ENCODE results near the gene FAM53B.
"Not testable (repeated sequence)": the region's sequence is repeated elsewhere in the genome, so short reads cannot be mapped to it uniquely, and the experiment has no call there.

Gene FAM53B

DNA sequence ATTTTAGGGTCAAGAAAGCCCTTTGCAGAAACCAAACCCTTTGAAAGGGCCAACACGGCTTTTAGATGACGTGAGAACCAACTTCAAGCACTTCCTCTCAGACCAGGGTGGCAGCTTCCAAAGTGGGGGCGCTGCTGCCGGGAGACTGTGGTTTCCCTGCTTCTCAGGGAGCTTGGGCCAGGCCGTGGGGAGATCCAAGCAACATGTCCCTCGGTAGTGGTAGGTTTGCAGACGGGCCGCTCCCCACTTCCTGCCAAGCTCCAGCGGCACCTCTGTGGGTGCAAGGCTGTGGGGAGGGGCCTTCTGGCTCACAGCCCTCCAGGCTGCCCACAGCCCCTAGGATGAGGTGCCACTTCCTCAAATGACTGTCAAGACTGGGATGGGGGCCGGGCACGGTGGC, 132.4 kb downstream of the FAM53B start:
- no peak for DNase-seq (ENCODE audit: low read depth in 2 of 2)

DNA sequence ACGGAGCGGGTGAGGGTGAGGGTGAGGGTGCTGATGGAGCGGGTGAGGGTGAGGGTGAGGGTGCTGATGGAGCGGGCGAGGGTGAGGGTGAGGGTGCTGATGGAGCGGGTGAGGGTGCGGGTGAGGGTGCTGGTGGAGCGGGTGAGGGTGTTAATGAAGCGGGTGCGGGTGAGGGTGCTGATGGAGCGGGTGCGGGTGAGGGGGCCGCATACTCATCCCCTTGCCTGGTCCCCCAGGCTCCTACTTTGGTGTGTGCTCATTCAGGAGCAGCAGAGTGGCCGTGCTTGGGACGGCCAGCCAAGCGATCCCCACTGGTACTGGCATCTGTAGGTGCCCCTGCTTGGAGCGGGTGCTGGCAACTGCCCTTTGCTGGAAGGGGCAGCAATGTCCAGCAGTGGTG, 133.3 kb downstream of the FAM53B start:
- not testable (repeated sequence) for DNase-seq (ENCODE audit: low read depth in 2 of 2)

DNA sequence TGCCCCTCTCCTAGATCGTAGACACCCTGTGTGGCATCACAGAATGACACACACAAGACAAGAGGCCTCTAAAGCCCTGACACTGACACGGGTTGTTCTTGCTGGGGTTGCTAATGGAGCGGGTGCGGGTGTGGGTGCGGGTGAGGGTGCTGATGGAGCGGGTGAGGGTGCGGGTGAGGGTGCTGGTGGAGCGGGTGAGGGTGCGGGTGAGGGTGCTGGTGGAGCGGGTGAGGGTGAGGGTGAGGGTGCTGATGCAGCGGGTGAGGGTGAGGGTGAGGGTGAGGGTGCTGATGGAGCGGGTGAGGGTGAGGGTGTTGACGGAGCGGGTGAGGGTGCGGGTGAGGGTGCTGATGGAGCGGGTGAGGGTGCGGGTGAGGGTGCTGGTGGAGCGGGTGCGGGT, 134.0 kb downstream of the FAM53B start:
- DNase-seq (ENCODE audit: low read depth in 2 of 2), result not testable (repeated sequence)

DNA sequence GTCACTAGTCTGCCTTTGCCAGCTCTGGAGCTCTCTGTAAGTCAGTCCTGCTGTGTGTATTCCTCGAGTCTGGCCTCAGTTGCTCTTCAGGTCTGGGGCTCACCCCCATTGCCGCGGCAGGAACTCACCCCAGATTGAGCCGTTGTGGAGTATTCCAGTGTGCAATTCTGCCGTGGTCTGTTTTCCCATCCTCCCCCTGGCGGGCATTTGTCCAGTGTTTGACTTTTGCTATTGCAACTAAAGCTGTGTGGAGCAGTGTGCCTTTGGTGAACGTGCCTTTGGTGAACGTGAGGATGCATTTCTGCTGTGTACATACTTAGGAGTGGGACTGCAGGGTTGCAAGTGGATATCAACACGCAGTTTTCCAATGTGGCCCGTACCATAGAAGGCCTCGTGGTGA, 134.5 kb downstream of the FAM53B start:
- DNase-seq (ENCODE audit: low read depth in 2 of 2), result no peak

DNA sequence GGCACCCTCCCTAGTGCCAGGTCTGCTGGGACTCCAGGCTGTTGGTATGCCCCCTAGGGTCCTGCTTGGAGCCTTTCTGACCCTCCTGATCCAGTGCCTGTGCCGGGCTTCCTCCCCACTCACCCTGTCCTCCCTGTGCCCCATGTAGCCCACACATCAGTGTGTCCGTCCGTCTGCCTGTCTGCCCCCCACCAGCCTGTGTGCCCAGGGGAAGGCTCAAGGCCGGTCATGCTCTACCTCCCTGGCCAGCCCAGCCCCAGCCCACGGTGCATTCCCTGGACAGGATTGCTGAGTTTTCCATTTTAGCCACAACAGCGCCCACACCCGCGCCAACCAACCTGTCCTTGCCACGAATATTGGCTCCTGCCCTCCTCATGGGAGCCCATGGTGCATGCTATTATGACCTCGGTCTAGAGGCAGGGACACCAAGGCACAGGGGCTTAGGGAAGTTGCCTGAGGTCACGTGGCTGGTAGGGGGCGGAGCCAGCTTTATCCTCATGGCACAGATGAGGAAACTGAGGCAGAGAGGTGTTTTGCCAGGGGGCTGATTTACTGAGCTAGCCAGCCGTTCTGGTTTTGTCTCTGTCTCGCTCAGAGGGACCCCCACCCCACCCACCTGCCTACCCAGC, 136.0 kb downstream of the FAM53B start:
- no peak for DNase-seq (ENCODE audit: low read depth in 2 of 2)

DNA sequence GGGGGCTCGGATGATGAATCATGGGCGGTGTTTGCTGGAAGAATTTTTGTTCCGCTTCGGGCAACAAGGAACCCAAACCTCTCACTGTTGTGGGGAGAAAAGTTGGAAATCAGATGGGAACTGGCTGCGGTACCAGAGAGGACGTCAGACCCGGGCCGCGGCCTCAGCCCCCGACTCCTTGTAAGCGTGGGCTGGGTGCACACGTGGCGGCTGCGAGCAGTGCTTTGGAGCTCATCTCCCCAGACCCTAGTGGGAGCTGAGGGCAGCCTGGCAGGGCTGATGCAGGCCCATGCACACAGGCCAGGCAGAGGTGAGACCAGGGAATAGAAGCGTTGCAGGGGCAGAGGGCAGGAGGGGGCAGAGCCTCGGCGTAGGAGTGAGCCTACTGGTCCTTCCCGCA, 136.5 kb downstream of the FAM53B start:
- no peak for DNase-seq (ENCODE audit: low read depth in 2 of 2)

DNA sequence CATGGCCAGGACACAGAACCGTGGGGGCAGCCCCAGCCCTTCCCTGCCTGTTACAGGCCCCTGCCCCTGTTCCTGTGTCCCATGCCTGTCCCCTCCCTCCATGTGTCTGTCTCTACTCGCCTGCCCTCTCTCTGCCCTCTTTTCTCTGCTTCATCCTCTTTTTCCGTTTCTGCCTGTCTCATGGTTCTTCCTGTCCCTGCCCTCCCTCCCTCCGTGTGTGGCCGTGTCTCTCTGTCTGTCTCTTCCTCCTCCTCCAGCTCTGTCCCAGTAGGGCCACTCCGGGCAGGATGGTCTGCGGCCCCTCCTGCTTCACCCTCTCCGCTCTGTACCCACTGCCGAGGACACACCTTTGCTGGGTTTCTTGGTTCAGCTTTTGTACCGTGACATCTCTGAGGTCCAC, 137.4 kb downstream of the FAM53B start:
- DNase-seq (ENCODE audit: low read depth in 2 of 2), result no peak

DNA sequence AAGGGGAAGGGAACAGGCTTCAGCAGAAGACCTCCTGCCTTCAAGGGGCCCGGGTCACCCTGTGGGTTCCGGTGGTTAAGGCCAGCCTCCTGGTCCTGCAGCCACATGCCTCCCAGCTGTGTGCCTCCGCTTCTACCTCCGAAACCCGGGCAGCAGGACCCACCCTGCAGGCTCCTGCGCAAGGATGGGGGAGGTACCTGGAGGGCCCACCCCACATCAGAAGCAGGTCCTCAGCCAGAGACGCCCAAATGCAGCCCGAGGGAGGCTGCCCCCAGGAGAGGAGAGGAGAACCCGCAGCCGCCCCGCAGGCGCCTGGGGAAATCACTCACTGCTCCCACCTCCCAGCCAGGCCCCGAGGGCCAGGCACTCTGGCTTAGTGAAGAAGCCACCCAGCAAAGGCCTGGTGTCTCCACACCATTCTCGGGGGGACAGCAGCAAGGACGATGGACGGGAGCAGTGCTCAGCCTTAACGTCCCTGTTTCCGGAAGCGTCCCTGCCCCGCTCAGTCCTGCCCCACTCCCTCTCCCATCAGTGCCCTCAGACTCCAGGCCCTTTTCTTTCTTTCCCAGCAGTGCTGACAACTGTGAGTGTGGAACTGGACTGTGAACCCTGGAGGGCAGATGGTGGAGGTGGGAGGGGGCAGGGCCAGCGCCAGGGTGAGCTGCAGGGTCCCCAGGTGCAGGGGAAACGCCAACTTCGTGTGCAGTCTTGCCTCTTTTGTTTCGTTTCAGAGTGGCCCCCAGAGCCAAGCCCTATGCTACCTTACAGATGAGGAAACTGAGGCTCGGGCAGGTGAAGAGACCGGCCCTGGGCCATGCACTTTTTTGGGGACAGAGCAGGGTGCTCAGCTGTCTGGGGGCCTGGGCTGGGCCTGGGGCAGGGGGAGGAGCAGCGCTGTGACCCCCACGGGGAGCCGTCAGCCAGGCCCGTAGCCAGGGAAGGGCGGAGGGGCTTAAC, 138.0 kb downstream of the FAM53B start:
- no peak for DNase-seq (ENCODE audit: low read depth in 2 of 2)

DNA sequence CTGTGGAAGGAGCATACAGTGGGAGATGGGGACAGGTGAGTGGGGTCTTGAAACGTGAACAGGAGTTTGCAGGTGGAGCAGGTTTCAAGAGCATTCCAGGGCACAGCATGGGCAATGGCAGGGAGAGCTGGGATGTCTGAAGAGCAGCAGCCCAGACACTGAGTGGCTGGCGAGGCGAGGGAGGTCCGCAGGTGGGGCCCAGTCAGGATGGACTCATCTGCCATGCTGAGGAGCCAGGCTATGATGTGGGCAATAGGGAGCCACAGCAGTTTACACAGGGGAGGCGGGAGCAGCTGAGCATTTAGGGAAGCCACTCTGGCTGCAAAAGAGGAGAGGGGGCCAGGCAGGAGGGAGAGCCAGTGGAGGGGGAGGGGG, 138.7 kb downstream of the FAM53B start:
- no peak for DNase-seq (ENCODE audit: low read depth in 2 of 2)

DNA sequence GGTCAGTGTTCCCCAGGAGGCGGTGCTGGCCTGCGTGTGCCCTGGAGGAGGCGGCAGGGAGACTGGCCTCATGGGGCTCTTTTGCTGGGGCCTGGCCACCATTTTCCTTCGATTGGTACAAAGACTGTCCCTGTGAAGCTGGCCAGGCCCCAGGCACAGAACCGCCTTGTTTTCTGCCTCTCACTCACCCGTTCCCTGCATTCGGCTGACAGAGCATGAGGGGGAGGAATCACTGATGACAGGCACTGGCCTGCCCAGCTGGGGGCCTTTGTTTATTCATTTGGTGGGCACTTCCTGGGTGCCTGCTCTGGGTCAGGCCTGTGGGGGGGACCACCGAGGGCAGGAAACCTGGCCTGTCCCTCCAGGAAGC, 139.2 kb downstream of the FAM53B start:
- no peak for DNase-seq (ENCODE audit: low read depth in 2 of 2)

DNA sequence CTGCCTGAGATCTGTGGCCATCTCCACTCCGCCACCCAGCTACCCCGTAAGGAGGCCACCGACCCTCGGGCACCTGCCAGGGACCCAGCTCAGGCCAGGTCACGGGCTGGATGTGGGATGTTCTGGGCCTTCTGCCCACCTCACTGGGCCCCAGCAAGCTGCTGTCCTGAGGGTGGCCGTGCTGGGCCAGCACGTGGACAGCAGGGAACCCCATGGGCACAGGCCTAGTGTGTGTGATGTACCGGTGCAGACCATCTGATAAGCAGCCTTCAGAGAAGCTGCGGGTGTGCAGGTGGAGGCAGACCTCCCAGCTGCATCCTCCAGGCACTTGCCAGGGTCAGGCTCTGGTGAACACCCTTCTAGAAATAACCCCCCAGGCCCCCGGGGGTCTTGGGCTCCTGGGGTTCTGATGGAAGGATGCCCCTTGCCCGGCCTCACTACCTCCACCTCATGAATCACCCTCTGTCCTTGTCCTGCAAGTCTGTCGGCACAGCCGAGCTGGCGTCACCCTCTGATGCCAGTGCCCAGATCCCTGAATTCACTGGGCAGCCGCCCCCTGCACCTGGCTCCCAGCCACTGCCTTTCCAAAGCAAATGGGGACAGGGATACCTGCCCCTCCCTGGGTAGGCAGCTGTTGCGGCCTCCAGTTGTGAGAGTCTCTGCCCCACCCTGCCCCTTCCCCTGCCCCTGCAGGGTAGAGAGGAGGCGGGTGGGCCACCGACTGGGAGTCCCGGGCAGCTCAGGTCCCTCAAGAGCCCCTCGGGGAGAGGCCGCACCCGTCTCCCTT, 139.8 kb downstream of the FAM53B start:
- DNase-seq (ENCODE audit: low read depth in 2 of 2), result no peak

DNA sequence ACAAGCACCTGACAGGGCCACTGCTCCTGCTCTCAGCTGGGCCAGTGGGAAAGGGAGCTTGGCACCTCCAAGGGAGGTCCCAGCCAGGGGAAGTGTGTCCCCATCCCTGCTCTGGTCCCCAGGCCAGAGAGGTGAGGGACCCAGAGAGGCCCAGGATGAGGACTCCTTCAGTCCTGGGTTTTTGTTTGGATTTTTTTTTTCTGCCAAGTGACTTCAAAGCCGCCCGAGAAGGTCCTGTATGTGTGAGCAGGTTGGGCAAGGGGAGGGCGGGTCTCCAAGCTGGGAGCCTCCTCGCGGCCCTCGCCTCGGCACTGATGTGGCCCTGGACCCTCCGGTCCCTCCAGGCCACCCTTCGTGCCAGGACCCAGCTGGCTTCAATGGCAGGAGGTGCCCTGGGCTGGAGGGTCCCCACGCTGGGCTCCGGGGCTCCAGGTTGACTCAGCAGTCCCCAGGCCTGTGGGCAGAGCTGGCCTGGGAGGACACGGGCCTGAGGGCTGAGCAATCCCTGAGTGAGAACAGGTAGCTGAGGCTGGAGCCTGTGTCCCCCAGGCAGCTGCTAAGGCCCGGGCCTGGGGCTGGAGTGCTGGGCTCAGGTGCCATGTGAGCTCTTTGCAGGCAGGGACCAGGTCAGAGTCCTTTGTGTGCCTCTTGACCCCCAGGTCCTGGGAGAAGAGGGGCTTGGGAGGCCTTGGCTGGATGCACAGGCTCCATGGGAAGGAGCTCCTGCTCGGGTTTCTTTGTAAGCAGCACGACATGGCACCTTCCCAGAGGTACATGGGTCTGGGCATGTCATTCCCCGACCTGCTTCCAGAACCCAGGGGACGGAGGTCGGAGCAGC, 140.6 kb downstream of the FAM53B start:
- DNase-seq (ENCODE audit: low read depth in 2 of 2), result no peak

DNA sequence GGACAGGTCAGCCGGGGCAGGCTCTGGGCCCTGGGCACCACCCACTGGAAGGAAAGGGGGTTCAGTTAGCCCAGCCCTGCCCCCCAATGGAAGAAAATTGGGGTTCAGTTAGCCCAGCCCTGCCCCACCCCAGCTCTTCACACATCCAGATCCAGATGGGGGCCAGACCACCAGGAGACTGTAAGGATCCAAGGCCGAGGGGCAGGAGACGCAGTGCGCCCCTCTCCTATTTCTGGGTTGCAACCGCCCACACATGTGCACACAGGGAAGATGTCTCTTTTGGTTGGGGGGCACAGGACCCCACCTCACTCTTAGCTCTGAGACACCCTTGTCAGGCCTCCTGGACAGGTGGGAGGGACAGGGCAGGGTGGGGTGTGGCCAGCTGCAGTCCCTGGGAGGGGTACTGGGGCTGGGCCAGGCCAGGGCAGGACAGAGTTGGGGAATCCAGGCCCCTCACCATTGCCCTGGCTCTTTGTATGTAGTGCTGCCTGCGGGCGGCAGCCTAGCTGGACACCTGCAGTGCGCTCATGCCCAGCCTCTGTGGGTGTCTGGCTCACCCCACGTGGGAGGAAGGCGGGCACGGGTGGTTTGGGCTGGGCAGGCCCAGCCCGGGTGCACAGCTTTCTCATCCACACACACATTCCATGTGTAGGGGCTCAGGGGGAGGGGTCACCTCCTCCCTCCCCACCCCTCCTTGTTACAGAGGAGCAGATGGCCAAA, 141.4 kb downstream of the FAM53B start:
- no peak for DNase-seq (ENCODE audit: low read depth in 2 of 2)

DNA sequence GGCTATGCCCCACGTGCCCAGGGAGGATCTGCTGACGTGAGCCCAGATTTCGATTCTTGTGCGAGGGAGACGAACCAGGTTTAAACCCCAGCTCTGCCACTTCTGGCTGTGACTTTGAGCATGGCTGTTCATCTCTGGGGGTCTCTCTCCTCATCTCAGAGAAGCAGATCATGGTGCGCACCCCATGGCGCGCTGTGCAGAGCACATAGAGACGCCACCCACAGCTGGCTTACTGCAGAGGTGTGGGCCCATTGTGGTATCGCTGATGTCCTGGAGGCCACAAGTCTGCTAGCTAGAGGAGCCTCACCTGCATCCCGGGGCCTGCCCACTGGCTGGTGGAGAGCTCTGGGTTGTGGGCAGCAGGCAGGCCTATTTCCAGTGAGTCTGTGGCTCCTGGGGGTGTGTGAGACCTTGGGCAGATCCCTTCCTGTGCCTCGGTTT, 142.0 kb downstream of the FAM53B start:
- DNase-seq (ENCODE audit: low read depth in 2 of 2), result no peak

DNA sequence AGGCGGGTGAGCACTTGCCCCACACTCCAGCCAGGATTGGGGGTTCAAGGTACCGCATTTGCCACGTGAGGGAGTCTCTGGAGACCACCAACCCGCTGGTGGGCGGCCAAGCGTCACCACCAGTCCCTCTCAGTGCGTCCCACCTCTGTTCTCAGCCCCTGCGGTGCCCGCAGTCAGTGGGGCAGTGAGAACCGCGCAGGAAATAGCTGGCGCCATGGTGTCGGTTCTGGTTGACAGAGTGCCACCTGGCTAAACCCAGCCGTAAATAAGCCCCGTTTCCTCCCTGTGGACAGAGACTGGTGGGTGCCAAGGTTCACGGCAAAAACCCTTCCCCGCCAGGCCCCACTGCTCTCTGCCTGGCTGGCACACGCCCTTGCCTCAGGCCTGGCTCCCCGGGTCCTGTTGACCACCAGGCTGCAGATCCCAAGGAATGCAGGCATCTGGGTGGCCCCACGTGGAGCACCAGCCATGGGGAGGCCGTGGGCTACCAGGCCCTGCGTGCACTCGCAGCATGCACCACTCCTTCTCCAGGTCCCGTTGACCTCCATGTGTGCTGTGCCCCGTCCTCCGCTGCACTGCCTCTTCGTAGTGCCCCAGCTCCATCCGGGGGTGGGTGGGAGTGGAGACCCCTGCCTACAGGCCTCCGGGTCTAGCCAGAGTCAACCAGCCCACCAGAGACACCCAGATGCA, 142.6 kb downstream of the FAM53B start:
- DNase-seq (ENCODE audit: low read depth in 2 of 2), result no peak

DNA sequence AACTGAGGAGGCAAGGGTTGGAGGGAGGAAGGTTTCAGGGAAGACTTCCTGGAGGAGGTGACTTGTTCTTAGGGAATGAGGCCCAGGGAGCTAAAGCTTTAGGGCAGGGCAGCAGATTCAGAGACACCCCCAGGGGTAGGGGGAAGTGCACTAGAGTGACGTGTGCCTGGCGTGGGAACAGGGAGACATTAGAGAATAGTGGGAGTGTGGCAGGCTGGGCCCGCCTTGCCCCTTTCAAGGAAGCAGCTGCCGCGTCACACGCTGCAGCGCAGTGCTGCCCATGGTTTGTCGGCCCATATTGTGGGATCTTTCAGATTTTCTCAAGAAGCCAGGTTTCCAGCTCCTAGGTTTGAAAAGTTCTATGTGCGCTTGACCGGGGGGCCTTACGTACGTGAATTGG, 143.2 kb downstream of the FAM53B start:
- DNase-seq (ENCODE audit: low read depth in 2 of 2), result no peak

DNA sequence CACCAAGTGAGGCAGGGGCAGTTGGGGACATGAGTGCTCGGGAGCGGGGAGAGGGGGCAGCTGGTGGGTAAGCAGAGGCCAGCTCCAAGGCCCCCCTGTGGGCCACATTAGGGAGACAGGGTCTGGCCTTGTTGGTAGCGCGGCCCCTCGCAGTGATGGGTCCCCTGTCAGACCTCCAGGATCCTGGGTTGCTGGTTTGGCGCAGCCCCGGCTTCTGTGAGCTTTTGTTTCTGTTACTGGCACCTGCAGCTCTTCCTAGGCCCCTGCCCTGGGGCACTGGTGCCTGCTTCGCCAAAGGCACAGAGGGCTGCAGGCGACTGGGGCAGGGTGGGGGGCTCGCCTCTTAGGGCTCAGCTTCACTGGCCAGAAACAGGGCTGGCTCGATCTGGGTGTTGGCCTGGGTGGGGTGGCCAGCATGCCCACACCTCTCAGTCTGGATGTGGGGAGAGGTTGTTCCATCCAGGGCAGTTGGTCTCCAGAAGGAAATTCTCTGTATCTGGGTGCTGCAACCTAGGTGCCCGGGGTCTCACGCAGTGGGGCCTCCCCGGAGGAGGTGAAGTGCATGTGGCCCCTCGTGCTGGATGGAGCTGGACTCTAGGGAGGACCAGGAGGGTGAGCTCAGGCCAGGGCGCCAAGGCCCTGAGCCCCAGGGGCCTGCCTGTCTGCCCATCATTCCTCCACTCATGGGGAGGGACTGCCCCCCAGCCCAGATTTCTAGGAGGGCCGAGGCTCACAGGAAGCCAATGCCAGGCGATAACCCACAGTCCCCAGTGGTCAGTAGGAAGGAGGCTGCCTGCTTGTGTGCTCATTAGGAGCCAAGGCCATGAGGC, 143.9 kb downstream of the FAM53B start:
- no peak for DNase-seq (ENCODE audit: low read depth in 2 of 2)

DNA sequence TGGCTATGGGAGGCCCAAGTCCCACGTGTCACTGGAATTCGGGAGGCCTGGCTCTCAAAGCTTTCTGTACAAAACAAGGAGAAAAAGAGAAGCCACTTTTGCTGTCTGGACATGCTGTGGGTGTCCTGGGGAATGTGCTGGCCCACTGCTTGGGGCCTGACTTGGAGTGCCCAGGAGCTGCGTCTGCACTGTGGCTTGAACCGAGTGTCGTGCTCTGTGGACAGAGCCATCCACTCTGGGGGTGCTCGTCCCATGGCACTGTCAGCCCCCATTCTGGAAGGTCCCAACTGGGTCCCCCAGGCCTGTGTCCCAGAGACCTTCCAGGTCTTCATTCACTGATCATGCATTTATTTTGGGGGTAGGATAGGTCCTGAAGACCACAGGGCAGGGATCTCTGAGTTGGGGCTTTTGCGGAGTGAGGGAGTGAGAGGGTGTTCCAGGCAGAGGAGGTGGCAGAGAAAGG, 144.6 kb downstream of the FAM53B start:
- DNase-seq (ENCODE audit: low read depth in 2 of 2), result no peak

Data from fibroblast of skin of left biceps (primary cell).